Lower lobe of right lung (tissue), 2 donors: Measurements from ENCODE around the gene NR4A1. TPM values are rescaled to one million over a fixed set of nuclear protein-coding genes. Genes with fewer than 3 reads are reported as not detected.
A peak's percentile ranks its signal among the peaks of the same experiment; 100 is the strongest.

Experiments
- ATAC-seq, 2 donors: fragments of 200-7000 bp; cut with Tn5 transposase; one replicate each; pipeline ENCODE4 v1.9.1; 2020 to 2022; ENCODE audit warnings: mild to moderate bottlenecking in 2 of 2, moderate library complexity in 2 of 2
- DNase-seq: peaks from one replicate; pipeline ENCODE4 v3.0.0-alpha.2; 2020
- H3K27ac ChIP-seq: fragments of 200-600 bp; one replicate; pipeline ENCODE4 v1.8.0; 2022
- H3K27me3 ChIP-seq: fragments of 200-600 bp; one replicate; pipeline ENCODE4 v1.8.0; 2022; ENCODE audit warnings: low read depth
- H3K36me3 ChIP-seq: fragments of 200-600 bp; one replicate; pipeline ENCODE4 v1.8.0; 2022; ENCODE audit warnings: mild to moderate bottlenecking
- H3K4me1 ChIP-seq: fragments of 200-600 bp; one replicate; pipeline ENCODE4 v1.8.0; 2022
- H3K4me3 ChIP-seq: fragments of 200-600 bp; one replicate; pipeline ENCODE4 v1.8.0; 2022; ENCODE audit warnings: mild to moderate bottlenecking
- H3K9me3 ChIP-seq: fragments of 200-600 bp; one replicate; pipeline ENCODE4 v1.8.0; 2022
- CTCF ChIP-seq: fragments of 200-600 bp; IDR thresholded peaks from one replicate; pipeline ENCODE4 v1.8.0; 2022; ENCODE audit warnings: antibody characterized with exemption, mild to moderate bottlenecking
- intact Hi-C: fragments of 100-400 bp; cut with DNase I; formaldehyde crosslinking; loops from one replicate; pipeline ENCODE4 v1.11.0; 2022
- long read RNA-seq: library from polyadenylated mRNA; unstranded; transcript quantifications from one replicate; pipeline ENCODE4 v2.0.0, GENCODE V29; 2021
- total RNA-seq: library from RNA; stranded (reverse); fragmentation: NEBNext Ultra II Directional; extraction: Animal tissue kit (Norgen Biotek cat#: 25700); gene quantifications from one replicate; pipeline ENCODE4 v1.2.1, GENCODE V29; 2021
- donor health status: DM: no; HTN: yes; CAD: no; lungs with severe emphysema.

NR4A1 gene
- total RNA-seq: 39.3 TPM
- long read RNA-seq, full-length matches to known transcripts: 23 of 65 reads
- long read RNA-seq, partial matches to known transcripts: 19 of 65 reads
- long read RNA-seq, other reads (novel, unspliced or antisense): 23 of 65 reads

GRCh38 chr12:52050758-52051541 lies at the start of gene NR4A1:
Gene NR4A1, plus strand, starts transcription at chr12:52051442. Its CDS starts 2,887 bp downstream, at chr12:52054329.
- Histone ChIP-seq H3K4me1 (peaks cover 50% of the 10 kb centered on the region), H3K27me3 (no peaks in the 10 kb centered on the region), H3K27ac (peak within 1 kb of the TSS; percentile 98), H3K9me3 (no peaks in the 10 kb centered on the region), H3K36me3 (peaks cover 19% of the 10 kb centered on the region), H3K4me3 (peak within 1 kb of the TSS; percentile 58)
- ATAC-seq: peak; percentile 88 to 94
- intact Hi-C loops: no loop called here
- TF ChIP-seq CTCF: peak; percentile 33
- DNase-seq: peak; percentile 98

GRCh38 chr12:52003016-52003550 lies 48.2 kb upstream of the NR4A1 start:
- Histone ChIP-seq H3K27me3 (peaks cover 19% of the 10 kb centered on the region), H3K4me3 (no peak overlapping the region), H3K36me3 (no peaks in the 10 kb centered on the region), H3K9me3 (no peaks in the 10 kb centered on the region), H3K4me1 (peaks cover 38% of the 10 kb centered on the region), H3K27ac (no peak overlapping the region)
- no peak for DNase-seq
- intact Hi-C loops: no loop called here
- ATAC-seq: no peak
- no peak for TF ChIP-seq CTCF

GRCh38 chr12:52003591-52003990 lies 47.7 kb upstream of the NR4A1 start:
- ATAC-seq: no peak
- no peaks in the 10 kb centered on the region for H3K36me3 ChIP-seq
- no peak overlapping the region for H3K4me3 ChIP-seq
- H3K27ac ChIP-seq: no peak overlapping the region
- no peak for DNase-seq
- H3K4me1 ChIP-seq: peaks cover 41% of the 10 kb centered on the region
- no peak for TF ChIP-seq CTCF
- no peaks in the 10 kb centered on the region for H3K9me3 ChIP-seq
- H3K27me3 ChIP-seq: peaks cover 19% of the 10 kb centered on the region
- intact Hi-C loops: no loop called here

DNA sequence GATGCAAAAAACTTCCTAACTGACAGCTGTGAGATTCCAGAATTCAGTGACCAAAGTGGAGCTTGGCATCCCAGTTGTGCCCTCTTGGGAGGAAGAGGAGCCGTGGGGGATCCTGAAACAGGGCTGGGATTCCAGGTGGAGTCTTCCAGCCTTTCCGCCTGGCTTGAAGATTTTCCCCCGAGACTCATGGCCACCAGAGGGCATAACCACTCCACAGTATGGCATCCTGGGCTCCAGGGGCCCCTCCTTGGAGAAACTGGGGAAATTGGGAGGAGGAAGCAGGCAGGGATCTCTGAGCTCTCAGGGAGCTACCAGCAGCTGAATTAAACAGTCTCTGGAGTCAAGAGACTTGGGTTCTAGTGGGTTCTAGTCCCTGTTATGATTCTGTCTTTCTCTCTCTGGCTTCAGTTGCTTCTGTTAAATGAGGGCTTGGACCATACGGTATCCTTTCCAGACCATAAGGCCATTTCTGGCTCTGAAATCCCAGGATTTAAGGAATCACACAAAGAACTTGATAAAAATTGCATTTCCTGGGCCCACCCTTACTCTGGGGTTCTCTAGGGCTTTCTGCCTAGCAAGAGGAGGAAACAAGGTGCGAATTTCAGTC lies 47.1 kb upstream of the NR4A1 start:
- Histone ChIP-seq H3K27ac (no peak overlapping the region), H3K9me3 (no peaks in the 10 kb centered on the region), H3K4me1 (peaks cover 44% of the 10 kb centered on the region), H3K36me3 (no peaks in the 10 kb centered on the region), H3K4me3 (no peak overlapping the region), H3K27me3 (peaks cover 19% of the 10 kb centered on the region)
- ATAC-seq (peak in 1 of 2 donors; percentile 18), DNase-seq (no peak)
- intact Hi-C loops: no loop called here
- TF ChIP-seq CTCF: peak; percentile 76

- H3K27ac ChIP-seq: peak overlapping the region; percentile 92
- DNase-seq (no peak), ATAC-seq (no peak)
- H3K27me3 ChIP-seq: peaks cover 19% of the 10 kb centered on the region
- H3K9me3 ChIP-seq: no peaks in the 10 kb centered on the region
- no peaks in the 10 kb centered on the region for H3K36me3 ChIP-seq
- H3K4me1 ChIP-seq: peaks cover 50% of the 10 kb centered on the region
- intact Hi-C loops: no loop called here
- H3K4me3 ChIP-seq: peak overlapping the region; percentile 74
- no peak for TF ChIP-seq CTCF
Measured at GRCh38 chr12:52005218-52005902, 45.9 kb upstream of the NR4A1 start.
